ENCODE data around the gene LRBA.
"Not testable (repeated sequence)": the region's sequence is repeated elsewhere in the genome, so short reads cannot be mapped to it uniquely, and the experiment has no call there.

The LRBA gene

GRCh38 chr4:150714462-150715438, 300.3 kb downstream of the LRBA start:
- DNase-seq = no peak

GRCh38 chr4:150713251-150713650, 301.8 kb downstream of the LRBA start:
- no peak for DNase-seq

GRCh38 chr4:150710770-150711375, 304.2 kb downstream of the LRBA start:
- no peak for DNase-seq

- DNase-seq = no peak
Observed at GRCh38 chr4:150708004-150708403, 307.1 kb downstream of the LRBA start.

GRCh38 chr4:150699599-150699998, 315.5 kb downstream of the LRBA start:
- no peak for DNase-seq

- no peak for DNase-seq
Observed at GRCh38 chr4:150695162-150695561, 319.9 kb downstream of the LRBA start.

GRCh38 chr4:150694438-150694837, 320.6 kb downstream of the LRBA start:
- DNase-seq = no peak

GRCh38 chr4:150683775-150684350, 331.2 kb downstream of the LRBA start:
- no peak for DNase-seq

- no peak for DNase-seq
Observed at GRCh38 chr4:150682126-150682525, 333.0 kb downstream of the LRBA start.

GRCh38 chr4:150681063-150681462, 334.0 kb downstream of the LRBA start:
- DNase-seq = no peak

GRCh38 chr4:150680651-150681050, 334.4 kb downstream of the LRBA start:
- DNase-seq = no peak

GRCh38 chr4:150679765-150680343, 335.2 kb downstream of the LRBA start:
- no peak for DNase-seq

- DNase-seq = no peak
Observed at GRCh38 chr4:150679018-150679764, 335.9 kb downstream of the LRBA start.

GRCh38 chr4:150673793-150674192, 341.3 kb downstream of the LRBA start:
- DNase-seq = no peak

GRCh38 chr4:150668824-150669223, 346.3 kb downstream of the LRBA start:
- DNase-seq = no peak

GRCh38 chr4:150664935-150665334, 350.1 kb downstream of the LRBA start:
- no peak for DNase-seq

- no peak for DNase-seq
Observed at GRCh38 chr4:150662686-150663085, 352.4 kb downstream of the LRBA start.

- DNase-seq = not testable (repeated sequence)
Observed at GRCh38 chr4:150661551-150661950, 353.5 kb downstream of the LRBA start.

GRCh38 chr4:150658258-150658657, 356.8 kb downstream of the LRBA start:
- not testable (repeated sequence) for DNase-seq

- no peak for DNase-seq
Observed at GRCh38 chr4:150656891-150657290, 358.2 kb downstream of the LRBA start.

GRCh38 chr4:150650751-150651150, 364.3 kb downstream of the LRBA start:
- no peak for DNase-seq

GRCh38 chr4:150648123-150648522, 367.0 kb downstream of the LRBA start:
- DNase-seq = no peak

- DNase-seq = no peak
Observed at GRCh38 chr4:150647008-150647407, 368.1 kb downstream of the LRBA start.
